DMS153 treated with DMSO at 0.1 percent for 48 hours (cell line): ENCODE measurements around the gene ZNF213.
A peak's percentile ranks its signal among the peaks of the same experiment; 100 is the strongest.
"Not testable (repeated sequence)": the region's sequence is repeated elsewhere in the genome, so short reads cannot be mapped to it uniquely, and the experiment has no call there.

Experiments used
- DNase-seq: peaks from one replicate; lab custom pipeline; 2025; ENCODE audit not compliant: unreplicated experiment; lab: John Stamatoyannopoulos, UW

Gene ZNF213

DNA sequence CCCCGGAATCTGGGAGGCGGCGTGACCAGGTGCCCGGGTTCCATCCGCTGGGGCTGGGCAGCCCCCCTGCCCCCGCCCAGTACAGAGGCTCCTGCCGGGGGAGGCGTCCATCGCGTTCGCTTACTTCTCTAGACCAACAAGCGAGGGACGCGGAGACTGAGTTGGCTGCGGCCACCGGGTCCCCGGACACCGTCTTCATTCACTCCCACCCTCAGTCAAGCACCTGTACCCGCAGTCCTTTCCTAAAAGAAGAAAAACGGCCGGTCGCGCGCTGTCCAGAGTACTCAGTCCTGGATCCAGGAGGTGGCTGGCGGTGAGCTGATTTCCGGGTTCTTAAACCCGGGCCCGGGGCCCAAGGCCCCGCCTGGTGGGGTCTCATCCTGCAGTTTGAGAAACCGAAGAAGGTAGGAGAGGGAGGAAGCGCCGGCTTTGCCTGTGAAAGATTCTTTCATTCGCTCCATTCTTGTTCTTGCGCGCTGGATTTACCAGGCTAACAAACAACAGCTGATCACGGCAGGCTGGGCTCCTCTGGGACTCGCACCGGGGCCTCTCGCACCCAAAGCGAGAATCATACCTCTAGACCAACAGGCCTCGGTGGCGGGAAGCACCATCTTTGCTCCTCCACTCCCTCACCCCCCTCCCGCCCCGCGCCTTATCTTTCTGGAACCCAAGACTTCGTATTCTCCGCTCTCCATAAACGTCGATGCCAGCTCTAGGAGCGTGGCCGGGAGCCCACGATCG lies 35.8 kb downstream of the ZNF213 start:
- DNase-seq: peak; percentile 1

DNA sequence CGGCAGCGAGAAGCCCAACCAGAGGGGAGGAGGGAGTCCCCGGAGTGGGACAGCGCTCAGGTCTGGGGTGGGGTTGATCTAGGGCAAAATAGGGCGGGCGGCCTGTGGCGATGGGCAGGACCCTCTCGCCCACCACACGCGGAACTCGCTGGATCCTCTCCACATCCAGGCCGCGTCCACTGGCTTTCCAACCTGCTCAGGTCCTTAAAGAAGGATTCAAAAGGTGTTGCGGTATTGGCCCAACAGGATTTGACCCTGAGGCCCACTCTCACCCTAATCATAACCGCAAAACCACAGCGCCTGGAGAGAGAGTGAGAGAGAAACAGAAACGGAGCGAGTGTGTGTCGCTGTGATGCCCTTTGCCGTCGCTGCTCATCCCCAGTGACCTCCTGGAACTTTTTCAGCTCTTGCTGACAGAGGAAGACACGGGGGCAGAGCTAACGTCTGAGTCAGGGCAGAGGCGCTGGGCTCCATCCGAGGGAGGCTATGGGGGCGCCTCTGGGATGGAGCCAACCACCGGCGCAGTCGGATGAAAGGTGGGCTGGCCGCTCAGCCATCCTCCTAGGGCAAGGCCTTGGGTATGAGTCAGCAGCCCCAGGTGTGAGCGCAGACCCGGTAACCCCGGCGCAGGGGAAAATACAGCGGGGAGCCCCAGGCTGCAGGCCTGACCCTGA lies 36.5 kb downstream of the ZNF213 start:
- DNase-seq: no peak

DNA sequence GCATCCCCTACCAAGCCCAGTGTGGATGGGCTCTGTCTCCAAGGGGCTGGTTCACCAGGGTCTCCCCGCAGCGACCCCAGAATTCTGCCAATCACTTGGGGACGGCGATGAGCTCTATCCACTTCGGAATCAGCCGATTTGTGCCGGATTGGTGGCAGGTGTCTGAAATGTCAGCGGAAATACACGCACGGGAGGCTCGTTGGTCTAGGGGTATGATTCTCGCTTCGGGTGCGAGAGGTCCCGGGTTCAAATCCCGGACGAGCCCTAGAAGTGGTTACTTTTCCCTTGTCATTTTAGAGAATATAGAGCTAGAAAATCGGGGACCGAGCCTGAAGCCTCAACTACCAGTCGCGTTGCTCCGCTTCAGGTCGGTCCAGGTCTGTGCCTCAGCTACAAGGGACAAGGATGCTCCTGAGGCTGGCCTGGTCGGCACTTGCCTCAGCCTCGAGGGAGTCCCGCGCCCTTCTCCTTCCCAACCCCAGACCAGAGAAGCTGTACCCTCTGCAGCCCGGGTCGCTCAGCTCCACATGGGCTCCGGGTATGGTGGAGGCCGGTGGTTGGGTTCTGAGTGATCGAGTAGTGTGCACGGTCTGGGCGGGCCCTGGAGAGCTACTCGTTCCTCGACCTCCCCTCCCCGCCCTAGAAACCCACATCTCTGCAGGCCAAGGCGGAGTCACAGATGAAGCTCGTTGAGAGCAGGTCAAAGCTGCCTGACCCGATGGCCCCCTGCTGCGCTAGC lies 37.2 kb downstream of the ZNF213 start:
- no peak for DNase-seq

DNA sequence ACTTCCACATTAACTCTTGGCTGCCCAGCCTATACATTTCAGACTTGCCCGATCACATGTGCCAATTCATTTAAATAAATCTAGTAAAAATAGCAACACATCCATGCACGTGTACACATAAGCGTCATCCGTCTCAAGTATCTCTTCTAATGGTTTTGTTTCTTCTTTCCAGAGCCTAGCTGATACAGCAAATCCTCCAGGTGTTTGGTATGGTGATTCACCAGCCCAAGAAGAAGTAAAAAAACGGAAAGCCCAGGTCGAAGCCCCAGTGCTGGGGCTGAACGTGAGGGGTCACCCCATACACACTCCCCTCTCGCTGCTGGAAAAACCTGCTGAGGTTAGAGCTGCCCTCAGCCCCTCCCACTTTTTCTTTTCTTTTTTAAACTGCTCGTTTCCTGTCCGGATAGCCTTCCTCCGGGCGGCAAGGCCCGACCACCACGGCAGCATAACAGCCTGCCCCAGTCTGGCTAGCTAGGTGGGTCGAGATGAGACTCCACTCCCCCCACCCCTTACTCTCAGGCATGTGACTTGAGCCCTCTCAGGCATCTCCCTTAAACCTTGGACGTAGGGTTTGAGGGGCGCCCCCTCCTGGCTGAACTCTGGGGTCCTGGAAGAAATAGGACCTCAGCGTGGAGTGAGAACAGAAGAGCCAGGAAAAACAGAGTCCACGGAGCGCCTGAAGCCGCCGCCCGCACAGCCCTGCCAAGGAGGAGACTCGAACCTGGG lies 39.2 kb downstream of the ZNF213 start:
- DNase-seq: no peak

DNA sequence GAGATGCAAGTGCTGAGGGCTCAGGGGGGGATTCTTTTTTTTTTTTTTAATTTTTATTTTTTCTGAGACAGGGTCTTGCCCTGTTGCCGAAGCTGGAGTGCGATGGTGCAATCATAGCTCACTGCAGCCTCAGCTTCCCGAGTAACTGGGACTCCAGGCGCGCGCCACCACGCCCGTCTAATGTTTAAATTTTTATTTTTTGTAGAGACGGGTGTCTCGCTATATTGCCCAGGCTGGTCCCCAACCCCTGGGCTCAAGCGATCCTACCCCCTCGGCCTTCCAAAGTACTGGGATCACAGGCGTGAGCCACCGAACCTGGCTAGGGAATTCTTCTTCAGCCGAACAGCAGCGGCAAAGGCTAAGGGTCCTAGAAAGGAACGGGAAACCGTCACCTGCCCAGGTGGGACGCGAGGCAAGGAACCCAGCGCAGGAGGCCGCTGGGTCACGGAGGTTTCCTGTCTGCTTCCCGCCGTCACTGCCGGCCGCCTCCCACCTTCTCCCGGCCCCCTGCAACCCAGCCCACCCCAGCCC lies 39.9 kb downstream of the ZNF213 start:
- DNase-seq: no peak

DNA sequence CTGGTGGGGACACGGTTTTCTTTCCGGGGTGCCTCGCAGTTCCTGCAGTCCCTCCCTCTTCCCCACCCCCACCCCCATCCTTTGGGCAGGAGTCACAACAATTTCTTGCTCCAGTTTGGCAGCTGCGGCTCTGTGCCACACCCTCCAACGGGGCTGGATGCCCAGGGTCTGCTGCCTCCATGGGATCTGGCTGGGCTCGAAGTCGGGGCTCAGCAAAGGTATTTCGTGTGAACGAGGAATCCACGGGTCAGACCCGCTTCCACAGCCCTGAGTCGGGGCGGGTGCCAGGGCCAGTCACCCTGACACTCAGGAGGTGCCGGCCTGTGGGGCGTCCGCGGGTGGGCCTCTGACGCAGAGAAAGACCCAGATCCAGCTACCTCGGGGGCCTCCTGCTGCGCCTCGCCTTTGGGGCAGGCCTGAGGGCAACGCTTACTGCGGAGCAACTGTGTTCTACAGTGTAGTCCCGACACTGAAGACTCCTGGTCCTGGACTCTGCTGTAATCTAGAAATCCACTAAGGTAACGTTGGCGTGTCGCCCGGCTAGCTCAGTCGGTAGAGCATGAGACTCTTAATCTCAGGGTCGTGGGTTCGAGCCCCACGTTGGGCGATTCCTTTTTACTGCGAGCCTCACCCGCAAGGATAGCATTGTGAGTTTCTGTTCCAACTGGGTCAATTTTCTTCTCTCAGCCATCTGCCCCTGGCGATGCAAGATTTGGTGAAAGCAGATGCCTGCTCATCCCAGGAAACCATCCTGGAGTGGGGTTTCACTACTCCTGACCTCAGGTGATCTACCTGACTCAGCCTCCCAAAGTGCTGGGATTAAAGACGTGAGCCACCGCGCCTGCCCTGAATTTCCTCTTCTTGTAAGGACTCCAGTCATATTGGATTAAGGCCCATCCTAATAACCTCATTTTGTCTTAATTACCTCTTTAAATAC lies 40.6 kb downstream of the ZNF213 start:
- DNase-seq: no peak

DNA sequence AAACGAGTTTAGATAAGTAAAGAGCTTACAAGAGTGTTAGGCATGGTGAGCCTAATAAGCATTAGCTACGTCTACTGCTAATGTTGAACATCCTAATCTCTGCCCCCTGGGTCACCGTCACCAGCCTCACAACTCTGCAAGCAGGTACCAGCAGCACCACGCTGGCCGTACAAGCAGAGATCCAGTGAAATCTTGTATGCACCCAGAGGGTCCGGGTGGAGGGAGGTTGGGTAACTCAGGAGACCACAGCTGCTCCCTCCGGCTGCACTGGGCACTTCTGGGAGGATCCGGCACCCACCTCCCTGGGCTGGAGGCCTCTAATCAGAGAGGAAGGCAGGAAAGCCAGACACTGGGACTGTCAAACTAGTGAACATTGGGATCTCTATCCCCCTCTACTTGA lies 44.8 kb downstream of the ZNF213 start:
- DNase-seq: no peak

DNA sequence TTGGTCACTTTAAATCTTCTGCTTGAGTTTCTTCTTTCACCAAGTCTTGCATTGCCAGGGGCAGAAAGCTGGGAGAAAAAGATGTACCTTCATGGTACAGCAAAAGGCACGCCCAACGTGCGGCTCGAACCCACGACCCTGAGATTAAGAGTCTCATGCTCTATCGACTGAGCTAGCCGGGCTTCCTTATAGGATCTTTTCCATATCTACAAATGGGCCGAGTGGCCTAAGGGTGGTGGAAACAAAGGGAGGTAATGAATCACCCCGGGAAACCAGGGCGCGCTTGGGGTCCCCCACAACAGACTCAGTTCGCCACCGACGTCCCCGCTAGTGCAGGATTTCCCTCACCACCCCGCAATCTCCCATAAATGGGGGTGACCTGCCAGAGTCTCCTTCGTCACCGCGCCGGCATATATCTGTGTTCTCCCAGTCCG lies 45.6 kb downstream of the ZNF213 start:
- DNase-seq: no peak

DNA sequence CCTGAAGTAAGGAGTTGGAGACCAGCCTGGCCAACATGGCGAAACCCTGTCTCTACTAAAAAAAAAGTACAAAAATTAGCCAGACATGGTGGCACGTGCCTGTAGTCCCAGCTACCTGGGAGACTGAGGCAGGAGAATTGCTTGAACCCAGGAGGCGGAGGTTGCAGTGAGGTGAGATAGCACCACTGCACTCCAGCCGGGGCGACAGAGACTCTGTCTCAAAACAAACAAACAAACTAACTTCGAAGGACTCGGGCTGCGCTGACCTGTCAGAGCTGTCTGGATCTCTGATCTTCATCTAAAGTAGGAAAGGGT lies 47.4 kb downstream of the ZNF213 start:
- not testable (repeated sequence) for DNase-seq

DNA sequence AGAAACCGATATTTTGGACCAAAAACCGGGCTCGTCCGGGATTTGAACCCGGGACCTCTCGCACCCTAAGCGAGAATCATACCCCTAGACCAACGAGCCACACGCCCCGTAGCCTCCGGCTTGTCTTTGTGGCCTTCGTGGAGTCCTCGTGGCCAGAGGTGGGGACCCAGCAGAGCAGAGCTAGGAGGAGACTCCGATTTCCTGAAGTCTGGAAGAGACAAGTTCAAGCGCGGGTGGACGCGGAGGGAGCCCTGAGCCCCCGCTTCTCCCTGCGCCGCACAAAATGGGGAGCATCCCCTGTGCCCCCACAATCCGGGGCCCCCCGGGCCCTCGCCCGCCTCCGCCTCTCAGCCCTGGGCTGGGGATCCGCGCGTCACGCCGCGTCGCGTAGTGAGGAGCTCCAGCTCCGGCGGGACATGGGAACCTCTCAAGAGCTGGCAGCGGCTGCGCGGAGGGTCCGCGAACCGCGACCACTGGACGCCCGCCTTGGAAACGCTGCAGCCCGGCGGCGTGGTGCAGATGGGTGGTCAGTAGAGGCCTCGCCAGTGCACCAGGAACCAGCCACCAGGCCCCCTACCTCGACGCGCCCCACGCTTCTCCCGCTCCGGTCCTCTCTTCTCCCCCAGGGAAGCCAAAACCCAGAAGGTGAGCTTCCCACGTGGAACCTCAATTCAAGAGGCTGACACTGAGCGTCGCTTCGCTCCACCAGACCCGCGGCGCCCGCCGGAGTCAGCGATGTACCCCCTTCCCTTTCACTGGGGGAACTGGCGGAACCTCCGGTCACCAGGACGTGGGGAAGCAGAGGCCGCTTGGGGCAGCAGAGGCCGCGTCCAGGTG lies 48.0 kb downstream of the ZNF213 start:
- no peak for DNase-seq

DNA sequence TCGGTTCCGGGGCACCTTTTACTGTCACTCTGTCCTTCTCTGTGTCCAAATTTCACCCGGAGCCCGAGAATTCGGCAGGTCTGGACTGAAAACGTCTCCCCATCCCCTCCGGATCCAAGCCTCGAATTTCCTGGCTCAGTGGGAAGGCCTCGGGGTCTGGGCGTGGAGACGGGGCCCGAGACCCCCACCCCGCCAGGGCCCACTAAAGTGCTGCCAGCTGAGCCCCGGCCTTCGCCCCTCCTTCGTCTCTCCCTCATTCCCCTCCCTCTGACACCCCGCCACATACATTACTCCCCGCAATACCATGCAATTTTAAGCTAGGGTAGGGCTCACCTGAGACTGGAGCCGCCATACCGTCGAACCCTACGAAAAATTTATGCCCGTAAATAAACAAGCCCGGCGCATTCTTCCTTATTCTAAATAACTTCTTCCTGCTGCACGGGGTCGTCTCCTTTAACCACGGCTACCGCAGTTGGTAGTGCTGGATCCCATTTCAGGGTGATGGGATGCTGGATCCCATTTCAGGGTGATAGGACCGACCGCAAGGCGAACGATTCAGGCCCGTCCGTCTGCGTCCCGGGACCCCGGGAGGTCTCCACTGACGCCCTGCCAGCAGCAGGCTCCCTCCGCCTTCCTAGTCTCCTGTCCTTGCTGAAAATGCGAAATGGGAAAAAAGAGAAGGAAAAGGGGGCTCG lies 48.8 kb downstream of the ZNF213 start:
- DNase-seq: no peak

DNA sequence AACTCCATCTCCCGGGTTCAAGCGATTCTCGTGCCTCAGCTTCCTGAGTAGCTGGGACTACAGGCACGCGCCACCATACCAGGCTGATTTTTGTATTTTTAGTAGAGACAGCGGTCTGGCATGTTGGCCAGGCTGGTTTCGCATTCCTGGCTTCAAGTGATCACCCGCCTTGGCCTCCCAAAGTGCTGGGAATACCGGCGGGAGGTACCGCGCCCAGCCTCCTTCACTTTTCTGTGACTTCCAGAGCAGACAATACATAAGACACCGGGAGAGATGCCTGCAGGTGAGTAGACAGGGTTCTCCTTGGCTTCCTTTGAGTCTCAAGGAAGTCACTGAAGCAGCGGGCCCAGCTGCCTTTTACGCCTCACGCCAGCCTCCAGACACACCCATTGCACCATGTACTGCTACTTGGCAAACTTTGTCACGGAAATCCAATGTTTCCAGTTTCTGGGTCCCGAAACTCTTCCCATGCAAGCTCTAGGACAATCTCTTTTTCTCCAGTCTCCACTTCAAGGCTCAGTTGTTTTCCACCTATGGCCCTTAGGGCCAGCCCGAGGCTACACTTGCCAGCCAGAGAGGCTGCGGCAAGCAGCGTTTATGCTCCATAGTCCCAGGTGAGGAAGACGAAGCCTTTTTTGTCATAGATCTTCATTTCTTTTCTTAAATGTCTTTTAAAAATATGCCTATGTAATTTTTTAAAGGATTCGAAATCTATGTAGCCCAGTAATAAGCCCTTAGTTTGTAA lies 52.3 kb downstream of the ZNF213 start:
- no peak for DNase-seq

DNA sequence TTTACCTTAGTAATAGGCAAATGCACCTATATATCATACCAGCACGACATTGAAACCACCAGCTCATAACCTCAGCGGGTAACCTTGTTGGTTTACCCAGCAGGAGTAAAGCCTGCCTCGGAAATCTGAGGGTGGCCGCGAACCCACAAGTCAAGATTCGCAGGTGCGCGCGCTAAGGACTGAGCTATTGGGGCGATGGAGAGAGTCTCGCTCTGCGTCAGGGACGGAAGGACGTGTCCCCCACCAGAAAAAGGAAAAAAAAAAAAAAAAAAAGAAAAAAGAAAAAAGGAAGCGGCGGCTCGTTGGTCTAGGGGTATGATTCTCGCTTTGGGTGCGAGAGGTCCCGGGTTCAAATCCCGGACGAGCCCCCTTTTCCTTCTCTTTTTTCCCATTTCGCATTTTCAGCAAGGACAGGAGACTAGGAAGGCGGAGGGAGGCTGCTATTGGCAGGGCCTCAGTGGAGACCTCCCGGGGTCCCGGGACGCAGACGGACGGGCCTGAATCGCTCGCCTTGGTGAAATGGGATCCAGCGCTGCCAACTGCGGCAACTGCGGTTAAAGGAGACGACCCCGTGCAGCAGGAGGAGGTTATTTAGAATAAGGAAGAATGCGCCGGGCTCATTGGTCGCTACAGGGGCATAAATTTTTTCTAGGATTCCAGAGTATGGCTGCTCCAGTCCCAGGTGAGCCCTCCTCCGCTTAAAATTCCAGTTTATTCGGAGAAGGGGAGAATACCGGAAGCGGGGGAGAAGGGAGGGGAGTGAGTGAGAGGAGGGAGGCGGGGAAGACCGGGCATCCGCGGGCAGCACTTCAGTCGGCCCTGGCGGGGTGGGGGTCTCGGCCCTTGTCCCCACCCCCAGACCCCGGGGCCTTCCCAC lies 53.2 kb downstream of the ZNF213 start, which contains the start of gene OR1F1:
Gene OR1F1 (plus strand): TSS at position 407 of the 877 bp plus-strand sequence.
- no peak for DNase-seq

DNA sequence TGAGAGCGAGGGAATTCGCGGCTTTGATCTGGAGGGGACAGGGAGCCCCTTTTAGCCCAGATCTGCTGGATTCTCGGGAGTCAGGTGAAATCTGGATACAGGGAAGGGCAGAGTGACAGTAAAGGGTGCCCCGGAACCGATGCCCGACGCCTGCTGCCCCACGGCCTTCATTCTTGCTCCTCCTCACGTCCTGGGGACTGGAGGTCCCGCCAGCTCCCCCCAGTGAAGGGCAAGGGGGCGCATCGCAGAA lies 53.8 kb downstream of the ZNF213 start:
- DNase-seq: no peak

DNA sequence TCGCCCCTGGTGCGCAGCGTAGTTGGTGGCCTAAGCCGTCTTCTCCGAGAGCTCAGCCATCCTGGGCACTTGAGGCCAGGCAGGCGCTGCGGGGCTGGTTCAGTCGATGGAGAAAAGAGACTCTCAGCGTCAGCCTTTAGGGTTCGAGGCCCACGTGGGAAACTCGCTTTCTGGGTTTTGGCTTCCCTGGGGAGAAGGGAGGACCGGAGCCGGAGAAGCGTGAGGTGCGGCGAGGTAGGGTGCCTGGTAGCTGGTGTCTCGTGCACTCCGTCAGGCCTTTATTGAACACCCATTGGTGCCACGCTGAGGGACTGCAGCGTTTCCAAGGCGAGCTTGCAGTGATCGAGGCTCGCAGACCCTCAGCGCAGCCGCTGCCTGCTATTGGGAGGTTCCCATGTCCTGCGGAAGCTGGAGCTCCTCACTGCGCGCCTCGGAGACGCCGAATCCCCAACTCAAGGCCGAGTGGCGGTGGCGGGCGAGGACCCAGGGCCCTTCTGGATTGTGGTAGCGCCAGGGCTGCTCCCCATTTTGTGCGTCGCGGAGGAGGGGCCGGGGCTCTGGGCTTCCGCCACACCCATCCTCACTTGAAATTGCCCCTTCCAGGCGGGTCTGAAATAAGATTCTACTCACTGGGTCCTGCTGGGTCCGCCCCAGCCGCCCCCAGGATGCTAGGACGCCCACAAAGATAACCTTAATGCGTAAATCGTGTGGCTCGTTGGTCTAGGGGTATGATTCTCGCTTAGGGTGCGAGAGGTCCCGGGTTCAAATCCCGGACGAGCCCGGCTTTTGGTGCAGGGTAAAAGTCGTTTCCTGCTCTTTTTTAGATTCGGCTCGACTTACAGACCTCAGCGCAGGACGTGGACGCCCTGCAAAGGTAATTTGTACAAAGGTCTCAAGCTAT lies 54.3 kb downstream of the ZNF213 start:
- DNase-seq: no peak

DNA sequence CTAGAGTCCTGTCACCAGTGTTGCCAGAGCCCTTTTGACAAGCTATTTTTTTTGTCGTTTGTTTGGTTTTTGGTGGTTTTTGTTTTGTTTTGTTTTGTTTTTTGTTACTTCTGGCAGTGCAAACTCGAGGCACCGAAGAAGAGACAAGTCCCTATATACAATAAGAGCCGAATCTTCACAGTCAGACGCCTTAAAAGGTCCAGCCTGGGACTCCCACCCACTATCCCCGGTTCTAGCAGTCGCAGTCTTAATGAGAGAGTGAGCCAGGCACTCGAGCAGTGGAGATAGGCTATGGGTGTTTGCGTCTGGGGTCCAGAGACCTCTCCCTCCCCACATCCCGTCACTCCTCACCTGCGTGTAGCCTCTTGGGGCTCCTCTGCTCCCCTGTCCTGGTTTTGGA lies 55.0 kb downstream of the ZNF213 start:
- no peak for DNase-seq
